Measurements from ENCODE around the gene RIN2. TPM values are rescaled to one million over a fixed set of nuclear protein-coding genes. Genes with fewer than 3 reads are reported as not detected.
A peak's percentile ranks its signal among the peaks of the same experiment; 100 is the strongest.

Gene RIN2
- total and polyA plus RNA-seq, 2 of the 13 experiments (the other 11 are each of a cell fraction or from before 2014, with no cell fraction given): 2.5 to 5.1 TPM

DNA sequence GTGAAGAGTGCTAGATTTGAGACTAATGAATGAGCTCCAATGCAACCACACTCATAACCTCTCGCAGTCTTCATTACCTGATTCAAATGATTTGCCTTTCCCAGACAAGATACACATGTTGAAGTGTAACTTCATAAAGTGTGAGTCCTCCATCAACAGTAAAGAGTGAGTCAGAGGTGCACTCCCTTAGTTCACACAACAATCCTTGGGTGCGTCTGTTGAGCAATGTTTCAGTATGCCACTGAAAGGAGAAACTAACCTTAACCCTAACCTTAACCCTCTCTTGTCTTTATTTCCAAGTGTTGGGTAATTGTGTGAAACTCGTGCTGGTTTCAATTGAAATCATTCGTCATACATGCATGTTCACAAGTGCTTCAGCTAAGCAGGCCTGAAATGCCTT, 21.0 kb upstream of the RIN2 start:
- Histone ChIP-seq H3K4me3 (replicated peaks in 1 of 3; ENCODE audit: insufficient read depth in 1 of 3, low read depth in 2 of 3, low read length in 3 of 3) (no peak overlapping the region), H3K4me1 (ENCODE audit: insufficient read depth, low read length) (no peaks in the 10 kb centered on the region), H4K20me1 (ENCODE audit: insufficient read depth, low read length) (no peaks in the 10 kb centered on the region), H3K4me2 (ENCODE audit: low read depth, low read length) (no peak overlapping the region), H3K36me3 (replicated peaks in 1 of 2; ENCODE audit: control insufficient read depth in 1 of 2, insufficient read depth in 2 of 2, low read length in 2 of 2) (no peaks in the 10 kb centered on the region), H3K9ac (ENCODE audit: insufficient read depth, low read depth, low read length) (no peak overlapping the region), H2AFZ (ENCODE audit: low read length) (no peak overlapping the region), H3K9me3 (ENCODE audit: low read length) (no peaks in the 10 kb centered on the region), H3K27me3 (ENCODE audit: control insufficient read depth in 1 of 2, insufficient read depth in 2 of 2, low read length in 2 of 2) (peaks cover 3 to 18% of the 10 kb centered on the region in 2 experiments; a peak in 4 of 5 replicates), H3K27ac (ENCODE audit: extremely low read length, insufficient read depth, low read length) (no peak overlapping the region), H3K79me2 (ENCODE audit: insufficient read depth, low read length) (no peaks in the 10 kb centered on the region)
- ChIA-PET POLR2A (interaction anchor here (1.2 kb wide), 1 partner anchor 22 kb away, joined by 3 read pairs; no protein-coding TSS in a partner anchor), CTCF (ENCODE audit: low intra/inter-chr PET ratio, low total read pairs) (no interaction called here)
- DNase-seq (ENCODE audit: low spot score) (peak; percentile 33), ATAC-seq (no peak), FAIRE-seq (peak; percentile 26)
- in situ Hi-C loops (cut with HindIII; ENCODE audit: extremely low pct_ligation_motif_present, low pct_unique_long_range_greater_than_20kb) (no loop called here), intact Hi-C loops (cut with micrococcal nuclease; ENCODE audit: unreplicated experiment) (no loop called here)
- TF ChIP-seq PHF8 (CRISPR knock-in tag; IDR thresholded peaks at IDR 0.05) (no peak), RARA (CRISPR knock-in tag; IDR thresholded peaks at IDR 0.05) (0 out of 2 replicates have a peak, but pooled peaks have one; percentile 23), CEBPB (IDR thresholded peaks at IDR 0.05; ENCODE audit: borderline replicate concordance, low read depth, low read length) (peak; percentile 82; the same call in 1 of the 2 replicates), HES4 (CRISPR knock-in tag; IDR thresholded peaks at IDR 0.05; ENCODE audit: borderline replicate concordance) (no peak), FOSL2 (CRISPR knock-in tag; IDR thresholded peaks at IDR 0.05) (peak; percentile 83), ZNF652 (CRISPR knock-in tag; IDR thresholded peaks at IDR 0.05; ENCODE audit: borderline replicate concordance, low read depth) (peak; percentile 50; the same call in 1 of the 2 replicates), CEBPG (CRISPR knock-in tag; IDR thresholded peaks at IDR 0.05) (peak; percentile 60), JUN (CRISPR knock-in tag; IDR thresholded peaks at IDR 0.05) (no peak)
- TF ChIP-seq, protein P1, sequence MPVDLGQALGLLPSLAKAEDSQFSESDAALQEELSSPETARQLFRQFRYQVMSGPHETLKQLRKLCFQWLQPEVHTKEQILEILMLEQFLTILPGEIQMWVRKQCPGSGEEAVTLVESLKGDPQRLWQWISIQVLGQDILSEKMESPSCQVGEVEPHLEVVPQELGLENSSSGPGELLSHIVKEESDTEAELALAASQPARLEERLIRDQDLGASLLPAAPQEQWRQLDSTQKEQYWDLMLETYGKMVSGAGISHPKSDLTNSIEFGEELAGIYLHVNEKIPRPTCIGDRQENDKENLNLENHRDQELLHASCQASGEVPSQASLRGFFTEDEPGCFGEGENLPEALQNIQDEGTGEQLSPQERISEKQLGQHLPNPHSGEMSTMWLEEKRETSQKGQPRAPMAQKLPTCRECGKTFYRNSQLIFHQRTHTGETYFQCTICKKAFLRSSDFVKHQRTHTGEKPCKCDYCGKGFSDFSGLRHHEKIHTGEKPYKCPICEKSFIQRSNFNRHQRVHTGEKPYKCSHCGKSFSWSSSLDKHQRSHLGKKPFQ (CRISPR knock-in tag; IDR thresholded peaks at IDR 0.05; ENCODE audit: insufficient replicate concordance): no peak
- WGBS (ENCODE audit: low lambda C conversion rate): 19% methylated on average over 4 of the region's 4 CpGs
- no TSS peak for BruUV-seq (replicated peaks)

Data from HepG2 (cell line).